Trophoblast cell (in vitro differentiated cells and primary cell): ENCODE measurements around the gene ISCA1.

Experiments
- DNase-seq, 2 donors: peaks; one replicate each; pipeline ENCODE4 v3.0.0-alpha.2; 2016
- H2AFZ ChIP-seq: 2 replicates; pipeline ENCODE4 v1.6.1; 2013; ENCODE audit warnings: low read length, moderate library complexity, mild to moderate bottlenecking; ENCODE audit not compliant: insufficient read depth, poor library complexity
- H2AK5ac ChIP-seq: 2 replicates; pipeline ENCODE4 v1.6.1; 2013; ENCODE audit warnings: mild to moderate bottlenecking, low read length
- H2BK120ac ChIP-seq: 2 replicates; pipeline ENCODE4 v1.6.1; 2013; ENCODE audit warnings: low read length, mild to moderate bottlenecking, moderate library complexity; ENCODE audit not compliant: insufficient read depth, poor library complexity
- H2BK12ac ChIP-seq: 2 replicates; pipeline ENCODE4 v1.6.1; 2013; ENCODE audit warnings: mild to moderate bottlenecking, low read length, moderate library complexity
- H2BK5ac ChIP-seq: 2 replicates; pipeline ENCODE4 v1.6.1; 2013; ENCODE audit warnings: low read length, low read depth, moderate library complexity, mild to moderate bottlenecking; ENCODE audit not compliant: poor library complexity
- H3K14ac ChIP-seq: 2 replicates; pipeline ENCODE4 v1.6.1; 2013; ENCODE audit warnings: mild to moderate bottlenecking, low read length
- H3K18ac ChIP-seq: 2 replicates; pipeline ENCODE4 v1.6.1; 2013; ENCODE audit warnings: mild to moderate bottlenecking, low read length
- H3K23ac ChIP-seq: 2 replicates; pipeline ENCODE4 v1.6.1; 2013; ENCODE audit warnings: low read length
- H3K27ac ChIP-seq: 2 replicates; pipeline ENCODE4 v1.5.1; 2013; ENCODE audit warnings: low read depth, mild to moderate bottlenecking, inconsistent platforms, low read length, moderate library complexity
- H3K27me3 ChIP-seq: 2 replicates; pipeline ENCODE4 v1.6.1; 2013; ENCODE audit warnings: inconsistent platforms, mild to moderate bottlenecking, low read length, moderate library complexity; ENCODE audit not compliant: insufficient read depth
- H3K36me3 ChIP-seq, 2 experiments: 1 replicate in 1 of 2; 2 replicates in 1 of 2; pipeline ENCODE4 v1.6.1; 2013; ENCODE audit warnings: low read length in 2 of 2, mild to moderate bottlenecking in 2 of 2, moderate library complexity in 1 of 2; ENCODE audit not compliant: insufficient read depth in 2 of 2, control insufficient read depth in 1 of 2
- H3K4ac ChIP-seq: 2 replicates; pipeline ENCODE4 v1.6.1; 2013; ENCODE audit warnings: low read depth, mild to moderate bottlenecking, low read length, moderate library complexity
- H3K4me1 ChIP-seq, 2 experiments: 1 replicate in 1 of 2; 2 replicates in 1 of 2; pipeline ENCODE4 v1.6.1; 2013; ENCODE audit warnings: low read length in 2 of 2, mild to moderate bottlenecking in 2 of 2, moderate library complexity in 1 of 2; ENCODE audit not compliant: insufficient read depth in 2 of 2, control insufficient read depth in 1 of 2
- H3K4me2 ChIP-seq: 2 replicates; pipeline ENCODE4 v1.6.1; 2013; ENCODE audit warnings: inconsistent platforms, mild to moderate bottlenecking, low read length, moderate library complexity
- H3K4me3 ChIP-seq: 2 replicates; pipeline ENCODE4 v1.5.1; 2013; ENCODE audit warnings: mild to moderate bottlenecking, low read depth, low read length, inconsistent platforms
- H3K79me1 ChIP-seq: one replicate; pipeline ENCODE4 v1.6.1; 2013; ENCODE audit warnings: low read length
- H3K79me2 ChIP-seq: 2 replicates; pipeline ENCODE4 v1.6.1; 2013; ENCODE audit warnings: low read length, mild to moderate bottlenecking; ENCODE audit not compliant: control insufficient read depth, insufficient read depth, poor library complexity
- H3K9ac ChIP-seq: 2 replicates; pipeline ENCODE4 v1.6.1; 2013; ENCODE audit warnings: mild to moderate bottlenecking, low read length
- H3K9me3 ChIP-seq: 2 replicates; pipeline ENCODE4 v1.6.1; 2013; ENCODE audit warnings: low read depth, mild to moderate bottlenecking, control low read depth, inconsistent platforms, low read length; ENCODE audit not compliant: insufficient read depth
- H4K12ac ChIP-seq: 2 replicates; pipeline ENCODE4 v1.6.1; 2013; ENCODE audit warnings: low read depth, mild to moderate bottlenecking, low read length, moderate library complexity
- H4K8ac ChIP-seq: 2 replicates; pipeline ENCODE4 v1.6.1; 2013; ENCODE audit warnings: low read depth, mild to moderate bottlenecking, low read length, moderate library complexity
- H4K91ac ChIP-seq: one replicate; pipeline ENCODE4 v1.6.1; 2013; ENCODE audit warnings: low read depth, mild to moderate bottlenecking, low read length, moderate library complexity
- WGBS: extraction: QIAGEN DNeasy Blood & Tissue Kit; methylation state at CpG from one replicate; pipeline ENCODE4 v1.1.7; 2013; ENCODE audit warnings: missing lambda C conversion rate; ENCODE audit not compliant: insufficient read length, insufficient coverage; ENCODE audit errors: extremely low coverage; 5-methylcytosine and 5-hydroxymethylcytosine counted together

Gene ISCA1

DNA sequence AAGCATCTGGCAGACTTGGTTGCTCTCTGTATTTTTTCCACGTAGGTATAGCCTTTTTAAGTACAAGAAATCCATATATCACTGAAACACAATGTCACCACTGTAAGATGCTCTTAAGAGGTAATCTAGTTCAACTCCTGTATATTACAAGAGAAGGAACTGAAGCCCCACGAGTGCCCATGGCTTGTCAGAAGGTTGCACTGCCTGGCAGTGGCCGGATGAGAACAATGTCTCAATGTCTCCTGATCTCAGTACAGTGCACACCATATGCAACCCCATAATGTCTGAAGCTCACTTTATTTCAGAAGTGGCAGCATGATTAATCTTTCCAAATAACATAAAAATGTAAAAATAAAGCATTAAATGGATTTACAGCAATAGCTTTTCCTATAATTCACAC, 44.2 kb upstream of the ISCA1 start:
- Histone ChIP-seq H3K4me1 (no peaks in the 10 kb centered on the region), H2BK120ac (no peak overlapping the region), H3K79me1 (no peaks in the 10 kb centered on the region), H3K27ac (no peak overlapping the region), H3K14ac (no peak overlapping the region), H3K36me3 (peaks cover 14 to 30% of the 10 kb centered on the region in 2 experiments), H2AK5ac (no peak overlapping the region), H2AFZ (no peak overlapping the region), H3K79me2 (no peaks in the 10 kb centered on the region), H3K18ac (no peak overlapping the region), H3K4me3 (no peak overlapping the region), H4K91ac (no peak overlapping the region), H2BK5ac (no peak overlapping the region), H3K23ac (no peak overlapping the region), H3K4me2 (no peak overlapping the region), H4K12ac (no peak overlapping the region), H2BK12ac (no peak overlapping the region), H3K27me3 (no peaks in the 10 kb centered on the region), H4K8ac (no peak overlapping the region), H3K4ac (no peak overlapping the region), H3K9ac (no peak overlapping the region), H3K9me3 (no peaks in the 10 kb centered on the region)
- WGBS = no CpG with 5 or more reads among the region's 3 CpGs
- no peak for DNase-seq

DNA sequence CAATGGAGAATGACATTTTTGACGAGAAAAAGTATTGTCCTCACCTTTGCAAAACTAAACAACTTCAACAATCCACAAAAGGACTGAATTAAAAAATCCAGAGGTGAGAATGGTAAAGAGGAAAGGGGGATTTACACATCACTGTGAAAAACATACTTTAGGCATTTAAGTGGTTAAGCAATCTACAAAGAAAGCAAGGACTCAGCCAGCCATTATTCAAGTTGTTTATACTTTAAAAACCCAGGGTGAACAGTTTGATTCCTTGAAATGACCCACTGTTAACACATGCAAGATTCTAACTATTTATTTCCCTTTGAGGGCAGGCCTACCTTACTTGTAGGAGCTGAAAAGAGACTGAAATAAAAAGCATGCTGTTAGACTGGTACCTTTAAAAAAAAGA, 42.6 kb upstream of the ISCA1 start:
- Histone ChIP-seq H3K14ac (no peak overlapping the region), H4K8ac (no peak overlapping the region), H3K4me1 (no peaks in the 10 kb centered on the region), H3K4me2 (no peak overlapping the region), H2AFZ (no peak overlapping the region), H3K9ac (no peak overlapping the region), H2BK5ac (no peak overlapping the region), H4K91ac (no peak overlapping the region), H3K4ac (no peak overlapping the region), H3K4me3 (no peak overlapping the region), H3K79me1 (no peaks in the 10 kb centered on the region), H3K27me3 (no peaks in the 10 kb centered on the region), H4K12ac (no peak overlapping the region), H3K18ac (no peak overlapping the region), H3K27ac (no peak overlapping the region), H2AK5ac (no peak overlapping the region), H3K9me3 (no peaks in the 10 kb centered on the region), H2BK12ac (no peak overlapping the region), H3K23ac (no peak overlapping the region), H3K36me3 (peaks cover 19 to 35% of the 10 kb centered on the region in 2 experiments), H2BK120ac (no peak overlapping the region), H3K79me2 (no peaks in the 10 kb centered on the region)
- WGBS = no CpG with 5 or more reads among the region's 1 CpG
- no peak for DNase-seq

DNA sequence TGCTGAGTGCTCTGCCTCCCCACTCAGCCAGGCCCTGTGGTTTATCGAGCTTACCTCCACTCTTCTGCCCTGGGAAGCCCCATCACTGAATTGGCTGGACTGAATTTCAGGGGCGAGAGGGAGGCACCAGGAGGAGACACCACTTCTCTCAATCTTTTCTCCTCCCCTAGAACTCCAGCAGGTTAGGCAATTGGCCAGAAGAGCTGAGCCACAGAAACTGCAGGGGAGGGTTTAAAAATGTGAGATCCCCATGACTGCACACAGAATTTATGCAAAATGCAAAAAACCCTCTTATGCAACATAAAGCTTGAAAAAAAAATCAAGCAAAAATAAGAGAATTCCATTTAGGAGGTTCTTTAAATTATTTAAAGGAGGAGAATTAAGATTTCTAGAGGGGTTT, 42.0 kb upstream of the ISCA1 start:
- no peak overlapping the region for H3K9ac ChIP-seq
- H3K27ac ChIP-seq = no peak overlapping the region
- no peak overlapping the region for H2AFZ ChIP-seq
- no peak overlapping the region for H4K12ac ChIP-seq
- H3K27me3 ChIP-seq = no peaks in the 10 kb centered on the region
- H3K9me3 ChIP-seq = no peaks in the 10 kb centered on the region
- H2AK5ac ChIP-seq = no peak overlapping the region
- H3K4me2 ChIP-seq = no peak overlapping the region
- no peaks in the 10 kb centered on the region for H3K79me2 ChIP-seq
- DNase-seq = no peak
- no peaks in the 10 kb centered on the region for H3K79me1 ChIP-seq
- peaks cover 19 to 36% of the 10 kb centered on the region in 2 experiments for H3K36me3 ChIP-seq
- H4K91ac ChIP-seq = no peak overlapping the region
- no peak overlapping the region for H3K18ac ChIP-seq
- H3K23ac ChIP-seq = no peak overlapping the region
- H2BK12ac ChIP-seq = no peak overlapping the region
- WGBS = no CpG with 5 or more reads among the region's 2 CpGs
- H4K8ac ChIP-seq = no peak overlapping the region
- no peak overlapping the region for H2BK120ac ChIP-seq
- no peak overlapping the region for H2BK5ac ChIP-seq
- no peak overlapping the region for H3K4ac ChIP-seq
- H3K4me1 ChIP-seq = no peaks in the 10 kb centered on the region
- H3K14ac ChIP-seq = no peak overlapping the region
- H3K4me3 ChIP-seq = no peak overlapping the region

DNA sequence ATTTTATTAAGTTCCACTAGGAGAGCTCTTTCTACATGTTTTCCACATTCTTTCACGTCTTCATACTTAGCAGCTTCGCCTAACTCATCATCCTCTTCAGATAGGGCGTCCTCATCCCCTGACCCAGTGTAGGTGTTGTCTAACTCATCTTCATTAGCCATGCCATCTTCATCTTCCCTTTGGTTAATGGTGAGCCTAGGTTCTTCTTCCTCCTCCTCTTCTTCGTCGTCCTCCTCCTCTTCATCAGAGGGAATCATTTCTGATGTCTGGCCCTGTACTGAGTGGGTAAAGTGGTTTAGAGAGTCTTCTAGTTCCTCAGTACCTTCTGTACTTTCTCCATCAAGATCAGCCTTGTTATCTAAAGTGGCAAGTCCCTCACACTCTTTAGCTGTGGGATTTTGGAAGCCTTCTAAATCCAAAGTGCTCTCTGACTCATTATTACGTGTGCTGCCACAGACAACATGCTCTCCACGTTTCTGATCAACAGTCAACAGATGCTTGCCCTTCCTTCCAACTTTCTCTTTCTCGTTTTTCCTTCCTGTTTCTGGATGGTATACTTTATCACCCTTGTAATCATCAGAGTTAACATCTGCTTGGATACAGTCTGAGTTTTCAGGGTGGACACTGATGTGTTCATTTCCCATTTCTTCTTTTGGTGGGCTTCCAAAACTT, 40.8 kb upstream of the ISCA1 start:
- Histone ChIP-seq H3K23ac (no peak overlapping the region), H3K9me3 (no peaks in the 10 kb centered on the region), H3K4me2 (no peak overlapping the region), H4K91ac (no peak overlapping the region), H2AFZ (no peak overlapping the region), H3K27me3 (no peaks in the 10 kb centered on the region), H3K4me3 (no peak overlapping the region), H3K4ac (no peak overlapping the region), H3K4me1 (no peaks in the 10 kb centered on the region), H2AK5ac (no peak overlapping the region), H3K27ac (no peak overlapping the region), H3K18ac (no peak overlapping the region), H2BK5ac (no peak overlapping the region), H3K79me2 (no peaks in the 10 kb centered on the region), H3K36me3 (peaks cover 16 to 42% of the 10 kb centered on the region in 2 experiments), H4K8ac (no peak overlapping the region), H3K79me1 (no peaks in the 10 kb centered on the region), H4K12ac (no peak overlapping the region), H2BK120ac (no peak overlapping the region), H3K14ac (no peak overlapping the region), H3K9ac (no peak overlapping the region), H2BK12ac (no peak overlapping the region)
- DNase-seq = no peak
- no CpG with 5 or more reads among the region's 8 CpGs for WGBS
